Panc1 (cell line): ENCODE data around the gene VWA8. TPM values are rescaled to one million over a fixed set of nuclear protein-coding genes. Genes with fewer than 3 reads are reported as not detected.

Experiments
- ATAC-seq: fragments of 200-7000 bp; cut with Tn5 transposase; 2 replicates; pipeline ENCODE4 v1.9.1; 2020; ENCODE audit warnings: mild to moderate bottlenecking, moderate library complexity
- BruUV-seq: library from RNA; stranded (reverse); fragments of 400-500 nt; replicated peaks from 2 replicates; lab custom pipeline; 2021; lab: Mats Ljungman, UMichigan
- CTCF ChIA-PET: fragments of 300-600 bp; sonication (Branson Sonifier 250); formaldehyde crosslinking; loops from one replicate; lab custom pipeline; 2022; ENCODE audit warnings: antibody characterized with exemption; lab: Charles Lee
- POLR2A ChIA-PET: fragments of 300-600 bp; sonication (Branson Sonifier 250); formaldehyde crosslinking; loops from one replicate; lab custom pipeline; 2022; ENCODE audit warnings: antibody characterized with exemption; lab: Charles Lee
- DNase-seq: peaks from one replicate; pipeline ENCODE4 v3.0.0-alpha.2; 2010; ENCODE audit warnings: low read depth, low spot score
- H3K27ac ChIP-seq: 2 replicates; pipeline ENCODE4 v1.5.1; 2011; ENCODE audit warnings: mild to moderate bottlenecking, low read length, inconsistent platforms
- H3K27me3 ChIP-seq: fragments of 200-500 bp; sonication (Bioruptor generic); 2 replicates; pipeline ENCODE4 v1.6.0; 2014; ENCODE audit warnings: low read length, inconsistent platforms; ENCODE audit not compliant: control insufficient read depth, insufficient read depth
- H3K36me3 ChIP-seq: fragments of 200-500 bp; sonication (Bioruptor generic); 2 replicates; pipeline ENCODE4 v1.5.1; 2014; ENCODE audit warnings: inconsistent platforms, mild to moderate bottlenecking, low read length, moderate library complexity; ENCODE audit not compliant: control insufficient read depth, insufficient read depth
- H3K4me1 ChIP-seq: 2 replicates; pipeline ENCODE4 v1.5.1; 2011; ENCODE audit warnings: inconsistent platforms, mild to moderate bottlenecking, low read length, moderate library complexity; ENCODE audit not compliant: control insufficient read depth, insufficient read depth
- H3K4me3 ChIP-seq, 2 experiments: 2 replicates each; pipeline ENCODE4 v1.5.1; 2011 to 2012; ENCODE audit warnings: low read depth in 2 of 2, low read length in 2 of 2, mild to moderate bottlenecking in 2 of 2, inconsistent platforms in 1 of 2, moderate library complexity in 1 of 2
- H3K9me3 ChIP-seq: fragments of 200-500 bp; sonication (Bioruptor generic); 2 replicates; pipeline ENCODE4 v1.5.1; 2014; ENCODE audit warnings: low read depth, mild to moderate bottlenecking, inconsistent platforms, low read length, moderate library complexity; ENCODE audit not compliant: control insufficient read depth, insufficient read depth
- POLR2AphosphoS5 ChIP-seq: IDR thresholded peaks from 2 replicates; pipeline ENCODE4 v1.6.1; 2012; ENCODE audit warnings: mild to moderate bottlenecking, low read depth, low read length, moderate library complexity
- SIN3A ChIP-seq: IDR thresholded peaks from 2 replicates; pipeline ENCODE4 v1.6.1; 2012; ENCODE audit warnings: low read depth, mild to moderate bottlenecking, low read length, moderate library complexity, borderline replicate concordance; ENCODE audit not compliant: insufficient read depth
- TCF7L2 ChIP-seq: IDR thresholded peaks from 2 replicates; pipeline ENCODE4 v1.6.1; 2011; ENCODE audit warnings: mild to moderate bottlenecking, low read depth, low read length, inconsistent platforms
- in situ Hi-C: cut with HindIII; loops from 2 replicates; pipeline ENCODE4 v1.10.0; 2016; ENCODE audit warnings: low sequenced_read_pairs, low pct_unique_long_range_greater_than_20kb
- intact Hi-C: fragments of 100-400 bp; cut with micrococcal nuclease; formaldehyde crosslinking; loops from one replicate; pipeline ENCODE4 v1.10.0; 2022; ENCODE audit not compliant: unreplicated experiment
- total RNA-seq: library from RNA; stranded (reverse); gene quantifications from one replicate; pipeline ENCODE4 v1.2.1, GENCODE V29; 2021; ENCODE audit not compliant: unreplicated experiment
- TF ChIP-seq, protein P1 (sequence below): fragments of 450-650 bp; IDR thresholded peaks from 2 replicates; pipeline ENCODE4 v1.5.1; 2017; ENCODE audit warnings: mild to moderate bottlenecking
- TF ChIP-seq, protein P2 (sequence below), 2 experiments: IDR thresholded peaks; 2 replicates each; pipeline ENCODE4 v1.6.1; 2011 to 2012; ENCODE audit warnings: low read depth in 2 of 2, control low read depth in 1 of 2, low read length in 1 of 2, mild to moderate bottlenecking in 1 of 2, moderate library complexity in 1 of 2; ENCODE audit not compliant: insufficient read depth in 1 of 2

Gene VWA8
- total RNA-seq, 1 experiment from 2014 or later: 11.2 TPM

DNA sequence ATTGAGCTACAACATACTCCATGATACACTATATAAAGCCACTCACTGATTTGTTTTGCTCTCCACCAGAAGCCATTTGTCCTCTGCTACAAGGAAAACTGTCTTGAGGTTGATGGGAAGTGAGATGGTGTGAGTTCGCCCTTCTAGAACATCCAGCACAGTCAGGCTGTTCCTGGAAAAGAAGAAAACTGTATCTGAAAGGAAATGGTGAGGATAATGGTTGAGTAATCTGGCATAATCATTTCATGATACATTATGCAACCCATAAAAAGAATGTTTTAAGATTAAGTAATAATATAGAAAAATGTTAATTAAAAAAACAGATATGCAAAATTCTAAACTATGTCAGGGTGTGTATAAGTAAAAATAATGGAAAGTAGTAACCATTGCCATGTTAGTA, 269.6 kb downstream of the VWA8 start:
- no peak for DNase-seq
- CTCF ChIA-PET: no interaction called here
- Histone ChIP-seq H3K4me1 (peaks cover 9% of the 10 kb centered on the region; the same call in 1 of the 2 replicates), H3K9me3 (no peaks in the 10 kb centered on the region), H3K36me3 (no peaks in the 10 kb centered on the region), H3K4me3 (no peak overlapping the region), H3K27me3 (no peaks in the 10 kb centered on the region), H3K27ac (no peak overlapping the region)
- in situ Hi-C loops (no loop called here), intact Hi-C loops (loop anchor here (10.0 kb wide), 1 partner anchor 424 kb away; no protein-coding TSS in a partner anchor)
- POLR2A ChIA-PET: interaction anchor here (0.6 kb wide), 1 partner anchor 17 kb away, joined by 3 read pairs; no protein-coding TSS in a partner anchor
- TF ChIP-seq POLR2AphosphoS5 (no peak), TCF7L2 (no peak), SIN3A (no peak)
- TF ChIP-seq, protein P1, sequence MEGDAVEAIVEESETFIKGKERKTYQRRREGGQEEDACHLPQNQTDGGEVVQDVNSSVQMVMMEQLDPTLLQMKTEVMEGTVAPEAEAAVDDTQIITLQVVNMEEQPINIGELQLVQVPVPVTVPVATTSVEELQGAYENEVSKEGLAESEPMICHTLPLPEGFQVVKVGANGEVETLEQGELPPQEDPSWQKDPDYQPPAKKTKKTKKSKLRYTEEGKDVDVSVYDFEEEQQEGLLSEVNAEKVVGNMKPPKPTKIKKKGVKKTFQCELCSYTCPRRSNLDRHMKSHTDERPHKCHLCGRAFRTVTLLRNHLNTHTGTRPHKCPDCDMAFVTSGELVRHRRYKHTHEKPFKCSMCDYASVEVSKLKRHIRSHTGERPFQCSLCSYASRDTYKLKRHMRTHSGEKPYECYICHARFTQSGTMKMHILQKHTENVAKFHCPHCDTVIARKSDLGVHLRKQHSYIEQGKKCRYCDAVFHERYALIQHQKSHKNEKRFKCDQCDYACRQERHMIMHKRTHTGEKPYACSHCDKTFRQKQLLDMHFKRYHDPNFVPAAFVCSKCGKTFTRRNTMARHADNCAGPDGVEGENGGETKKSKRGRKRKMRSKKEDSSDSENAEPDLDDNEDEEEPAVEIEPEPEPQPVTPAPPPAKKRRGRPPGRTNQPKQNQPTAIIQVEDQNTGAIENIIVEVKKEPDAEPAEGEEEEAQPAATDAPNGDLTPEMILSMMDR: no peak
- TF ChIP-seq, protein P2, sequence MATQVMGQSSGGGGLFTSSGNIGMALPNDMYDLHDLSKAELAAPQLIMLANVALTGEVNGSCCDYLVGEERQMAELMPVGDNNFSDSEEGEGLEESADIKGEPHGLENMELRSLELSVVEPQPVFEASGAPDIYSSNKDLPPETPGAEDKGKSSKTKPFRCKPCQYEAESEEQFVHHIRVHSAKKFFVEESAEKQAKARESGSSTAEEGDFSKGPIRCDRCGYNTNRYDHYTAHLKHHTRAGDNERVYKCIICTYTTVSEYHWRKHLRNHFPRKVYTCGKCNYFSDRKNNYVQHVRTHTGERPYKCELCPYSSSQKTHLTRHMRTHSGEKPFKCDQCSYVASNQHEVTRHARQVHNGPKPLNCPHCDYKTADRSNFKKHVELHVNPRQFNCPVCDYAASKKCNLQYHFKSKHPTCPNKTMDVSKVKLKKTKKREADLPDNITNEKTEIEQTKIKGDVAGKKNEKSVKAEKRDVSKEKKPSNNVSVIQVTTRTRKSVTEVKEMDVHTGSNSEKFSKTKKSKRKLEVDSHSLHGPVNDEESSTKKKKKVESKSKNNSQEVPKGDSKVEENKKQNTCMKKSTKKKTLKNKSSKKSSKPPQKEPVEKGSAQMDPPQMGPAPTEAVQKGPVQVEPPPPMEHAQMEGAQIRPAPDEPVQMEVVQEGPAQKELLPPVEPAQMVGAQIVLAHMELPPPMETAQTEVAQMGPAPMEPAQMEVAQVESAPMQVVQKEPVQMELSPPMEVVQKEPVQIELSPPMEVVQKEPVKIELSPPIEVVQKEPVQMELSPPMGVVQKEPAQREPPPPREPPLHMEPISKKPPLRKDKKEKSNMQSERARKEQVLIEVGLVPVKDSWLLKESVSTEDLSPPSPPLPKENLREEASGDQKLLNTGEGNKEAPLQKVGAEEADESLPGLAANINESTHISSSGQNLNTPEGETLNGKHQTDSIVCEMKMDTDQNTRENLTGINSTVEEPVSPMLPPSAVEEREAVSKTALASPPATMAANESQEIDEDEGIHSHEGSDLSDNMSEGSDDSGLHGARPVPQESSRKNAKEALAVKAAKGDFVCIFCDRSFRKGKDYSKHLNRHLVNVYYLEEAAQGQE (IDR thresholded peaks at IDR 0.05; ENCODE audit: insufficient read depth in 1 of 2, low read depth in 2 of 2, low read length in 1 of 2): no peak
- ATAC-seq: no peak
- BruUV-seq: no TSS peak

DNA sequence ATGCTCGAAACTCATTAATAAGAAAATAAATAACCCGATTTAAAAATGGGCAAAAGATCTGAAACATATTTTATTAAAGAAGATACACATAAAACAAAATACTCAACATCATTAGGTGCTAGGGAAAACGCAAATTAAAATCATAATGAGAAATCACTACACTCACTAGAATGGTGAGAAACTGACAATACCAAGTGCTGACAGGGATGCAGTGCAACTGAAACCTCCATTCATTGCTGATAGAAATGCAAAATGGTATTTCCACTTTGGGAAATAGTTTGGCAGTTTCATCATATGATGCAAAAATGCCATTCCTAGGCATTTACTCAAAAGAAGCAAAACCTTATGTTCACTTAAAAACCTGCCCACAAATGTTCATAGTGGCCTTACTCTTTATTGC, 278.1 kb downstream of the VWA8 start:
- H3K4me1 ChIP-seq: no peaks in the 10 kb centered on the region
- TF ChIP-seq, protein P2 (IDR thresholded peaks at IDR 0.05; ENCODE audit: insufficient read depth in 1 of 2, low read depth in 2 of 2, low read length in 1 of 2): no peak
- no peak for TF ChIP-seq TCF7L2
- TF ChIP-seq POLR2AphosphoS5: no peak
- no peak for TF ChIP-seq SIN3A
- TF ChIP-seq, protein P1: no peak
- no peaks in the 10 kb centered on the region for H3K27me3 ChIP-seq
- ATAC-seq (no peak), DNase-seq (no peak)
- no peak overlapping the region for H3K4me3 ChIP-seq
- H3K36me3 ChIP-seq: no peaks in the 10 kb centered on the region
- intact Hi-C loops (no loop called here), in situ Hi-C loops (no loop called here)
- POLR2A ChIA-PET: no interaction called here
- no peaks in the 10 kb centered on the region for H3K9me3 ChIP-seq
- H3K27ac ChIP-seq: no peak overlapping the region
- BruUV-seq: no TSS peak
- CTCF ChIA-PET: no interaction called here
